ENCODE measurements around the gene STEAP3. TPM values are rescaled to one million over a fixed set of nuclear protein-coding genes. Genes with fewer than 3 reads are reported as not detected.
"Not testable (repeated sequence)": the region's sequence is repeated elsewhere in the genome, so short reads cannot be mapped to it uniquely, and the experiment has no call there.

Gene STEAP3
- total RNA-seq, 1 donor: 13.5 TPM

DNA sequence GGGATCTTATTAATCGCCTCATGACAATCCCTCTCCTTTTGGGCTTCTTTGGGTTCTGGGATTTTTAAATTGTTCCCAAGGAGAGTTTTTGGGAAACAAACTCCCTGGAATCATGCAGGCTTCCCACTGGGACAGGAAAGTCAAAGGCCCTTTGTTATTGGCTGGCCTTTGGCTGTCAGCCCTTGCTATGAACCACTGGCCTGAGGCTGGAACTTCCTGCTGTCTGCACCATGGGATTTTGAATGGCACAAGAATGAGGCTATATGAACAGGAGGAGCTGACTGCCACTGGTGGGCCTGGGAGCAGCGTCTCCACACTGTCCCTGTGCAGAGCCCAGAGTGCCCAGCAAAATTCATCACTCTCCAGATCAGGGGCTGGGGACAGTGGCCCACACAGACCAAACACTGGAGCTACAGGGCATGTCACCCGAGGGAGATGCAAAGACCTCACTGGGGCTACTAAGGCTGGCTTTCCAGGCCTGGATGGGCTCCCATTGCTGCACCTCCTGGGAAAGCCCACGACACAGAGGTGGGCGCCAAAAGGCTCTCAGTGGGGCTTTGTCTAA, 35.7 kb downstream of the STEAP3 start:
- DNase-seq (ENCODE audit: low read depth in 2 of 3, low spot score in 2 of 3): no peak

DNA sequence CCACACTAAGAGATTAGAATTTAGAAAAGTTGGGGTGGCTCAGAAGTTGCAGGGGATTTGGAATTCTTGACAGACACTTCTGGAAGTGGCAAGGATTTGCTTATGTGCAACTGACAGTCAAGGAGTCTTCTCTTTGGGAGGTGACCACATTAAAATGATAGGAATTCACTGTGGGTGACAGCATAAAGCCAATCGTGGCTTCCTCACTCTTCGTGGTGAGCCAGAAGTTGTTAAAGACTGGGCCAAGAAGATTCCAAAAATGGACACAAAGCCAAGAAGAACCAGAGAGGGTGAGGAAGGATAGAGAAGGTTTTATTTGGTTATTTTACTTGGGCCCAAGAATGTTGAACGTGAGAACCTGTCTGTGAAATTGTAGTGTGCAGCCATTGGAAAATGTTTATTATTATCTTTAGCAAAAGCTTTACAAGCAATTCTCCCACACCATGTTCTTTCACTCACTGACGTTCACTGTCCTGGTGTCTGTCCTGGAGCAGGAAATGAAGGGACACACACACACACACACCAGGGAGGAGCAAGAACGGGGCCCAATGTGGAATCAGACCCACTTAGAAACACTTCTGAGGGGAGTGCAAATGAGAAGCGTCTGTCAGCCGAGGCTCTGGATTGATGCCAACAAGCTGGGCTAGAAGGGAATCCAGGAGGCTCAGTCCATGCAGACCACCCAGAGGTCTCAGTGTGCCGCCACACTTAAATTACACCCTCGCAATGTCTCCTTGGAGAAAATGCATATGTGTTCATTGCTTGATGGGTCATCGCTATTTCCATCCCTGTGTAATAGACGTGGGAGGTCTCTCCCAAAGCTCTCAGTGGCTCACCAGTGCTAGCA, 37.2 kb downstream of the STEAP3 start:
- DNase-seq (ENCODE audit: low read depth in 2 of 3, low spot score in 2 of 3): no peak

DNA sequence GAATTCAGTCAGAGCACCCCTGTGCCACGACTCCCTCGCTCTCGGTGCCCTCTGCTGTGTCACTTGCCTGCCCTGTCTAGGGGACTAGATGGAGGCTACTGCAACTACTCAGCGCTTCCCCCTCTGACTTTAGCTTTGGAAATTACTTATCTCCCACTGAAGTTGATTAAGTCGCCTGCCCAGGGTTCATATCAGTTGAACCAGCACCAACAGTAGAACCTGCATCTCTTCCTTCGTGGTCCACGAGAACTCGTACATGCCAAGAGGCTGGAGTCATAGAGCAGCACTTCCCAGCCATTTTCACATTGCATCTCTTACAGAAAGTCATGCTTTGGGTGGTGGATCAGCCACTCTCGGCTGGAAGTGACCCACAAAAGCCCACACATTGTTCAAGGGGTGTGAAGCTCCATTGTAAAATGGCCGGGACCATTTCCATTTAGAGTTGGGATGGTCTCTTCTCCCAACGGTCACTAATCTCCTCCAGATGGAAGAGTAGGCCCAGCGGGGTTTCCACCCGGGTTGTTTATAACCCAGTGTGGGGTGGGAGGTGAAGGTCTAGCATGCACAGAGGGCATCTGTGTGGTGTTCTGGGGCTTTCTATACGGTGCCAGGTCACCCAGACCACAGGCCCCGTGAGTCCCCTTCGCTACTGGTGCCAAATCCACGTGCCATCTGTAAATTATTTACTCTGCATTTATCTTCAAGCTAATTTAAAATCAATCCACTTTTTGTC, 38.0 kb downstream of the STEAP3 start:
- no peak for DNase-seq (ENCODE audit: low read depth in 2 of 3, low spot score in 2 of 3)

GRCh38 chr2:119263025-119263424, 39.4 kb downstream of the STEAP3 start:
- no peak for DNase-seq (ENCODE audit: low read depth in 2 of 3, low spot score in 2 of 3)

GRCh38 chr2:119263656-119264055, 40.0 kb downstream of the STEAP3 start:
- DNase-seq (ENCODE audit: low read depth in 2 of 3, low spot score in 2 of 3): peak in 1 of 3 donors; percentile 23

- DNase-seq (ENCODE audit: low read depth in 2 of 3, low spot score in 2 of 3): peak in 2 of 3 donors; percentile 24 to 54
Observed at GRCh38 chr2:119264781-119265692, 41.4 kb downstream of the STEAP3 start.

- no peak for DNase-seq (ENCODE audit: low read depth in 2 of 3, low spot score in 2 of 3)
Observed at GRCh38 chr2:119265693-119266066, 42.0 kb downstream of the STEAP3 start.

DNA sequence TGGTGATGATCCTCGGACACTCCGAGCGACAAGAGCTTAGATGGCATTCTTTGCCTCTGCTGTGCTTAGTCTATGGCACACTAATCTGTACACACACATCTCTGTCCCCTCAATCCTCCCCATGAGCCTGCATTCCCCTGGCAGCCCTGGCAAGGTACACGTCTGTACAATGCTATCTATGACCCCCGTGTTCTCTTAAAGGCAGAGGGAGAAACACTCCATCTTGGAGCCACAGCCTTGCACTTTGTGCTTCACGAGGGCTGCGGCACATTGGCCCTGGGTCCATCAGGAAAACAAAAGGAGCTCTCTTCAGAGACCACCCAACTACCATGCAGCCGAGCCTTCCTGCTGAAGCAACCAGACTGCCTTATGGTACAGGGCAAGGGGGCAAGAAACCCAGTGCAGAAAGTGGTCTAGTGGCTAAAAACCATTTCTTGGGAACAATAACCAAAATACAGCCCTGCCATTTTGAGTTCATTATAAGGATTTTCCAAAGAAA, 42.5 kb downstream of the STEAP3 start:
- DNase-seq (ENCODE audit: low read depth in 2 of 3, low spot score in 2 of 3): no peak

- DNase-seq (ENCODE audit: low read depth in 2 of 3, low spot score in 2 of 3): no peak
Observed at GRCh38 chr2:119267604-119268003, 44.0 kb downstream of the STEAP3 start.

- no peak for DNase-seq (ENCODE audit: low read depth in 2 of 3, low spot score in 2 of 3)
Observed at GRCh38 chr2:119276864-119277263, 53.2 kb downstream of the STEAP3 start.

DNA sequence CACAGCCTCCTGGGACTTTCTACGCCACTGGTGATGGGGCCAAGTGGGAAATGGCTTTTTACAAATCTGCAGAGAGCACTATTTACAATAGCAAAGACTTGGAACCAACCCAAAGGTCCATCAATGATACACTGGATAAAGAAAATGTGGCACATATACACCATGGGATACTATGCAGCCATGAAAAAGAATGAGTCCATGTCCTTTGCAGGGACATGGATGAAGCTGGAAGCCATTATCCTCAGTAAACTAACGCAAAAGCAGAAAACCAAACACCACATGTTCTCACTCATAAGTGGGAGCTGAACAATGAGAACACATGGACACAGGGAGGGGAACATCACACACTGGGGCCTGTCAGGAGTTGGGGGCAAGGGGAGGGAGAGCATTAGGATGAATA, 54.8 kb downstream of the STEAP3 start:
- DNase-seq (ENCODE audit: low read depth in 2 of 3, low spot score in 2 of 3): not testable (repeated sequence)

GRCh38 chr2:119278946-119279345, 55.3 kb downstream of the STEAP3 start:
- no peak for DNase-seq (ENCODE audit: low read depth in 2 of 3, low spot score in 2 of 3)

- DNase-seq (ENCODE audit: low read depth in 2 of 3, low spot score in 2 of 3): no peak
Observed at GRCh38 chr2:119279666-119280065, 56.0 kb downstream of the STEAP3 start.

- DNase-seq (ENCODE audit: low read depth in 2 of 3, low spot score in 2 of 3): no peak
Observed at GRCh38 chr2:119280680-119281079, 57.0 kb downstream of the STEAP3 start.

DNA sequence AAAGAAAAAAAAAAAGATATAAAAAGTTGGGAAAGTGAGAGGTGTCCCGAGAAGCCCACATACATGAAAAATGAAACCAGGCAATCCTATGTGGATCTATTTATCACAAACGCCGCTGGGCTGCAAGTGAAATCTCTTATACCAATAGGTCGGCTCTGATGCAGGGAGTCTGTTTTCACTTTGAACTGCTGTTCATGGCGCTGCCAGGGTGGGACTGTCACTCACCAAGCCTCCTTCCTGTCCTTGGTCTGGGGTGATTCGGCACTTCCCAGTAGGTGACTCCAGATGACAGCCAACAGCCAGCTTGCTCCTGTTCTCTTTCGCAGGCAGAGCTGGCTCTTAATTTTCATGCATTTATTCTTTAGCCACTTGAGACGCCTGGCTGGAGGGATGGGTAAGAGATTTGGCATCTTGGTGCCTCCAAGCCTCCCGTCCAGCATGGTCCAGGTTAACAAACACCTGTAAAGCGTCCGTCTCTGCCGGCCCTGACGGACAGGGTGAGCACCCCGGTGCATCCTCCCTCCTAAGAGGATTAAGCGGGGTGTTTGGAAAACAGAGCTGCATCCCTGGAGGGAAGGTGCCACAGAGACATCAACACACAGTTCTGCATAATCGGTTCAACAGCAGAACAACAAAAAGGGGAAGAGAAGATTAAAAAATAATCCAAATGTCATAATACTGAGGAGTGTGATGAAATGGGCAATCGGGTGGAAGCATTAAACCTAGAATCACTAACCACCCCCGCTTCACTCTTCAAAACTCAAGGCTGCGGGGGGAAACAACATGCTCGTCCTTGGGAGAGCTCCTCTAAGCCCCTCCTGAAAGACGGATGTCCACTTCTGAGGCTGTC, 58.7 kb downstream of the STEAP3 start:
- no peak for DNase-seq (ENCODE audit: low read depth in 2 of 3, low spot score in 2 of 3)

GRCh38 chr2:119282996-119283511, 59.4 kb downstream of the STEAP3 start:
- DNase-seq (ENCODE audit: low read depth in 2 of 3, low spot score in 2 of 3): no peak

- no peak for DNase-seq (ENCODE audit: low read depth in 2 of 3, low spot score in 2 of 3)
Observed at GRCh38 chr2:119283873-119284331, 60.3 kb downstream of the STEAP3 start.

GRCh38 chr2:119286661-119287060, 63.0 kb downstream of the STEAP3 start:
- DNase-seq (ENCODE audit: low read depth in 2 of 3, low spot score in 2 of 3): no peak

- no peak for DNase-seq (ENCODE audit: low read depth in 2 of 3, low spot score in 2 of 3)
Observed at GRCh38 chr2:119288576-119288975, 64.9 kb downstream of the STEAP3 start.
